NB4 (cell line): ENCODE results near the gene KCNG4.

Experiments
- MYC ChIP-seq: IDR thresholded peaks from 2 replicates; pipeline ENCODE4 v1.6.1; 2011; ENCODE audit warnings: low read depth, low read length
- POLR2A ChIP-seq: IDR thresholded peaks from 2 replicates; pipeline ENCODE4 v1.6.1; 2011; ENCODE audit warnings: mild to moderate bottlenecking; ENCODE audit not compliant: insufficient read length; ENCODE audit errors: extremely low read depth
- TF ChIP-seq, protein P1 (sequence below): IDR thresholded peaks from one replicate; pipeline ENCODE4 v1.5.1; 2012; ENCODE audit warnings: low read depth, low read length
- TF ChIP-seq, protein P2 (sequence below): IDR thresholded peaks from 2 replicates; pipeline ENCODE4 v1.6.1; 2011; ENCODE audit warnings: low read depth, low read length

DNA sequence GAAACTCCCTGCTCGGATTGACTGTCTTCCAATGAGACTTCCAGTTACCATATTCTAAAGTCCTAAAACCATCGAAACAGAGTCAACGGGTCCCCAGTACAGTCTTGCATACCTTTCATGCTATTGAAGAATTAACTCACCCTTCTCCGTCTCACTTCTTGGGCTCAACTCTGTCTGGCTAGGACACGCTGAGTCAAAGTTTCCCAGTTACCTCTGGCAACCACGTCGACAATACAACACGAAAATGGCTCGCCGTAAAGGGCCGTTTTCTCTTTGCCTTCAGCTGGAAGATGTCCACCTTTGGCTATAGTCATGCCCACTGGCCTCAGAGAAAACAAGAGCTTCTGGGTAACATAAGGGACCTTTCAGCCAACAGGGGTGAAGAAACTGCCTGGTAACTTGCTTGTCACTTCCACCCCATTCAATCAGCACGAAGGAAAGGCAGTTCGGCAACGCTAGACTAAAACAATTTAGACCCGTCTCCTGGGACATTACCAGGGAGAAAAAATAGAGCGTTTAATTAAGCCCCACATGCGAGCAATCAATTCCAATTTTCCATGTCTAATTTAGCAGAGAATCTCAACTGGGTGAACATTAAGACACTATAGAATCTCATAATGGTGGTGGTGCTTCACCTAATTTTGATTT, 21.5 kb downstream of the KCNG4 start:
- TF ChIP-seq, protein P1, sequence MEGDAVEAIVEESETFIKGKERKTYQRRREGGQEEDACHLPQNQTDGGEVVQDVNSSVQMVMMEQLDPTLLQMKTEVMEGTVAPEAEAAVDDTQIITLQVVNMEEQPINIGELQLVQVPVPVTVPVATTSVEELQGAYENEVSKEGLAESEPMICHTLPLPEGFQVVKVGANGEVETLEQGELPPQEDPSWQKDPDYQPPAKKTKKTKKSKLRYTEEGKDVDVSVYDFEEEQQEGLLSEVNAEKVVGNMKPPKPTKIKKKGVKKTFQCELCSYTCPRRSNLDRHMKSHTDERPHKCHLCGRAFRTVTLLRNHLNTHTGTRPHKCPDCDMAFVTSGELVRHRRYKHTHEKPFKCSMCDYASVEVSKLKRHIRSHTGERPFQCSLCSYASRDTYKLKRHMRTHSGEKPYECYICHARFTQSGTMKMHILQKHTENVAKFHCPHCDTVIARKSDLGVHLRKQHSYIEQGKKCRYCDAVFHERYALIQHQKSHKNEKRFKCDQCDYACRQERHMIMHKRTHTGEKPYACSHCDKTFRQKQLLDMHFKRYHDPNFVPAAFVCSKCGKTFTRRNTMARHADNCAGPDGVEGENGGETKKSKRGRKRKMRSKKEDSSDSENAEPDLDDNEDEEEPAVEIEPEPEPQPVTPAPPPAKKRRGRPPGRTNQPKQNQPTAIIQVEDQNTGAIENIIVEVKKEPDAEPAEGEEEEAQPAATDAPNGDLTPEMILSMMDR = no peak
- TF ChIP-seq MYC (no peak), POLR2A (no peak)
- TF ChIP-seq, protein P2, sequence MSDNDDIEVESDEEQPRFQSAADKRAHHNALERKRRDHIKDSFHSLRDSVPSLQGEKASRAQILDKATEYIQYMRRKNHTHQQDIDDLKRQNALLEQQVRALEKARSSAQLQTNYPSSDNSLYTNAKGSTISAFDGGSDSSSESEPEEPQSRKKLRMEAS = no peak
